Calu3 (cell line): Measurements from ENCODE around the gene ASCC2. TPM values are rescaled to one million over a fixed set of nuclear protein-coding genes. Genes with fewer than 3 reads are reported as not detected.

Source experiments
- BruUV-seq: library from RNA; stranded (reverse); fragments of 400-500 nt; replicated peaks from 2 replicates; lab custom pipeline; 2021; lab: Mats Ljungman, UMichigan
- CTCF ChIA-PET: fragments of 300-600 bp; sonication (Branson Sonifier 250); formaldehyde crosslinking; loops from one replicate; lab custom pipeline; 2022; ENCODE audit warnings: antibody characterized with exemption; lab: Charles Lee
- DNase-seq: peaks from one replicate; pipeline ENCODE4 v3.0.0; 2022
- H3K27ac Mint-ChIP-seq: one replicate; pipeline ENCODE4 v1.8.0; 2022; ENCODE audit warnings: mixed read lengths; ENCODE audit not compliant: unreplicated experiment
- H3K27me3 Mint-ChIP-seq: one replicate; pipeline ENCODE4 v1.8.0; 2022; ENCODE audit warnings: mixed read lengths; ENCODE audit not compliant: unreplicated experiment
- H3K36me3 Mint-ChIP-seq: one replicate; pipeline ENCODE4 v1.8.0; 2022; ENCODE audit warnings: mild to moderate bottlenecking, moderate library complexity, mixed read lengths; ENCODE audit not compliant: insufficient read depth, unreplicated experiment
- H3K4me1 Mint-ChIP-seq: one replicate; pipeline ENCODE4 v1.8.0; 2022; ENCODE audit warnings: mild to moderate bottlenecking, low read depth, mixed read lengths; ENCODE audit not compliant: unreplicated experiment
- H3K4me3 Mint-ChIP-seq: one replicate; pipeline ENCODE4 v1.8.0; 2022; ENCODE audit warnings: mild to moderate bottlenecking, low read depth, moderate library complexity, mixed read lengths; ENCODE audit not compliant: unreplicated experiment
- H3K9me3 Mint-ChIP-seq: one replicate; pipeline ENCODE4 v1.8.0; 2022; ENCODE audit warnings: low read depth, mixed read lengths; ENCODE audit not compliant: unreplicated experiment
- intact Hi-C: fragments of 100-400 bp; cut with micrococcal nuclease; formaldehyde crosslinking; loops from one replicate; pipeline ENCODE4 v1.10.0; 2022; ENCODE audit not compliant: unreplicated experiment
- total RNA-seq: library from RNA; stranded (reverse); gene quantifications from 2 replicates; pipeline ENCODE4 v1.2.3, GENCODE V29; 2022
- TF ChIP-seq, protein P1 (sequence below): fragments of 200-600 bp; IDR thresholded peaks from one replicate; pipeline ENCODE4 v1.8.0; 2022; ENCODE audit warnings: antibody characterized with exemption; ENCODE audit not compliant: unreplicated experiment

The ASCC2 gene
- total RNA-seq, 1 experiment from 2014 or later, result 62.6 TPM

DNA sequence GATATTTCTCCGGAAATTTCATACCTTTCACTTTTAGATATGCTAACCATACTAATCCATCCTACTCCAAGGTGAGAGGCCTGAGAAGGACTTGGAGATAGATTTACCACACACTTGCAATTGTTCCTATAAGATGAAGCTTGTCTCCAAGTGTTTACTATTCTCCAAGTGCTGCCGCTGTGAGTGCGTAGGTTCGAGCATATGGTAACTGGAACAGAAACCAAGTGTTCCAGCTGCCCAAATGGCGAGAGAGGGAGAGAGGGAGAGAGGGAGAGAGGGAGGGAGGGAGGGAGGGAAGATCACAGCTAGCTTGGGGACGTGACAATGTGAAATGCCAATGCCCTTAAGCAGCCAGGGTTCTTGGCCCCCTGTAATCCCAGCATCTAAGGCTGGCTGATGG lies 21.5 kb downstream of the ASCC2 start:
- Mint-ChIP-seq H3K27ac (no peak overlapping the region), H3K36me3 (peaks cover 51% of the 10 kb centered on the region), H3K4me3 (no peak overlapping the region), H3K27me3 (no peaks in the 10 kb centered on the region), H3K9me3 (no peaks in the 10 kb centered on the region), H3K4me1 (peaks cover 34% of the 10 kb centered on the region)
- CTCF ChIA-PET, result no interaction called here
- DNase-seq, result no peak
- TF ChIP-seq, protein P1, sequence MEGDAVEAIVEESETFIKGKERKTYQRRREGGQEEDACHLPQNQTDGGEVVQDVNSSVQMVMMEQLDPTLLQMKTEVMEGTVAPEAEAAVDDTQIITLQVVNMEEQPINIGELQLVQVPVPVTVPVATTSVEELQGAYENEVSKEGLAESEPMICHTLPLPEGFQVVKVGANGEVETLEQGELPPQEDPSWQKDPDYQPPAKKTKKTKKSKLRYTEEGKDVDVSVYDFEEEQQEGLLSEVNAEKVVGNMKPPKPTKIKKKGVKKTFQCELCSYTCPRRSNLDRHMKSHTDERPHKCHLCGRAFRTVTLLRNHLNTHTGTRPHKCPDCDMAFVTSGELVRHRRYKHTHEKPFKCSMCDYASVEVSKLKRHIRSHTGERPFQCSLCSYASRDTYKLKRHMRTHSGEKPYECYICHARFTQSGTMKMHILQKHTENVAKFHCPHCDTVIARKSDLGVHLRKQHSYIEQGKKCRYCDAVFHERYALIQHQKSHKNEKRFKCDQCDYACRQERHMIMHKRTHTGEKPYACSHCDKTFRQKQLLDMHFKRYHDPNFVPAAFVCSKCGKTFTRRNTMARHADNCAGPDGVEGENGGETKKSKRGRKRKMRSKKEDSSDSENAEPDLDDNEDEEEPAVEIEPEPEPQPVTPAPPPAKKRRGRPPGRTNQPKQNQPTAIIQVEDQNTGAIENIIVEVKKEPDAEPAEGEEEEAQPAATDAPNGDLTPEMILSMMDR, result no peak
- intact Hi-C loops, result no loop called here
- BruUV-seq, result no TSS peak

DNA sequence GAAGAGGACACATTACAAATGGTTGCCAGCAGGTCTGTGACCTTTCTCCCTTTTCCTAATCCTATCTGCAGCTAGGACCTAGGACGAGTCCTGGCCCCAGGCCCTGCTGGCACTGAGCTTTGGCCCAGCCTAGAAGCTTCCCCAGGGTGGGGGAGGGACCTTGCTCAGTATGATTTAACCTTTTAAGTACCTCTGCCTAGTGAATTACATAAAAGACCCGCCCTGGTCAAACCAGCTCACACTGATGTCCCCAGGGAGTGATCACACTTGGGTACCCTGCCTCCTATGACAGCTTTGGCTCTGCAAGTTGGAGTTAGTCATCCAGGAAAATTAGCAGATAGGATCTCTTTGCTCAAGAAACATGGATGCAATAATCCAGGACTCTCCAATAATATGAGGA lies 21.9 kb downstream of the ASCC2 start:
- no peak for DNase-seq
- Mint-ChIP-seq H3K9me3 (no peaks in the 10 kb centered on the region), H3K4me1 (peaks cover 34% of the 10 kb centered on the region), H3K4me3 (no peak overlapping the region), H3K27ac (no peak overlapping the region), H3K27me3 (no peaks in the 10 kb centered on the region), H3K36me3 (peaks cover 51% of the 10 kb centered on the region)
- TF ChIP-seq, protein P1, result no peak
- CTCF ChIA-PET, result no interaction called here
- no TSS peak for BruUV-seq
- intact Hi-C loops, result no loop called here

GRCh38 chr22:29815580-29815979 lies 22.5 kb downstream of the ASCC2 start:
- Mint-ChIP-seq H3K4me1 (peaks cover 31% of the 10 kb centered on the region), H3K36me3 (peaks cover 48% of the 10 kb centered on the region), H3K27me3 (no peaks in the 10 kb centered on the region), H3K27ac (no peak overlapping the region), H3K4me3 (no peak overlapping the region), H3K9me3 (no peaks in the 10 kb centered on the region)
- TF ChIP-seq, protein P1, result no peak
- intact Hi-C loops, result no loop called here
- BruUV-seq, result no TSS peak
- no peak for DNase-seq
- CTCF ChIA-PET, result no interaction called here

DNA sequence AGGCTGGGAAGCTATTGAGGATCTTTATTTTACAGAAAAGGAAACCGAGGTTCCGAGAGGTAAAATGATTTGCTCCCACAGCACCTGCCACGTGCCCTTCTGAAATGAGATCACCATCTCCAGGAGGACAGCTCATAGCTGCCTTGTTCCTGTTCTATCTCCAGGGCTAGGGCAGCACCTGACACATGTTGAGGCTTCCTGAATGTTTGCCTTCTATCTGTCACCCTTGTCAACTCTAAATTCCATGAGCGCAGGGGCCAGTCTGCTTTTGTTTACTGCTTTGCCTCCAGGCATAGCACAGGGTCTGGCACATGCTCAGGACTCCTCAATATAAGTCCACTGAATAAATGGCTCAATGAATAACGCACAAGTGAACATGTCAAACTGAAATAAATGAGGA lies 24.1 kb downstream of the ASCC2 start:
- Mint-ChIP-seq H3K9me3 (no peaks in the 10 kb centered on the region), H3K27ac (no peak overlapping the region), H3K4me3 (no peak overlapping the region), H3K36me3 (peaks cover 56% of the 10 kb centered on the region), H3K4me1 (peaks cover 31% of the 10 kb centered on the region), H3K27me3 (no peaks in the 10 kb centered on the region)
- TF ChIP-seq, protein P1, result no peak
- CTCF ChIA-PET, result interaction anchor here (1.3 kb wide), 1 partner anchor 15 kb away, joined by 4 read pairs; no protein-coding TSS in a partner anchor
- BruUV-seq, result no TSS peak
- DNase-seq, result no peak
- intact Hi-C loops, result no loop called here
